GM10248 (cell line): ENCODE measurements around the gene SMAD3.

Experiments used
- CTCF ChIA-PET: fragments of 300-600 bp; sonication (Branson Sonifier 250); formaldehyde crosslinking; extraction: SDS; loops from one replicate; lab custom pipeline; 2021; ENCODE audit warnings: antibody characterized with exemption; lab: Yijun Ruan, JAX
- POLR2A ChIA-PET: fragments of 350-650 bp; sonication (Branson Sonifier 250); formaldehyde crosslinking; extraction: SDS; loops from one replicate; lab custom pipeline; 2020; ENCODE audit warnings: antibody characterized with exemption; lab: Yijun Ruan, JAX
- DNase-seq: peaks from one replicate; pipeline ENCODE4 v3.0.0; 2012; ENCODE audit errors: extremely low spot score
- TF ChIP-seq, protein P1 (sequence below): IDR thresholded peaks from 2 replicates; pipeline ENCODE4 v1.5.1; 2012; ENCODE audit warnings: mild to moderate bottlenecking, low read depth; ENCODE audit errors: extremely low read depth, missing control alignments, control extremely low read depth

The SMAD3 gene

DNA sequence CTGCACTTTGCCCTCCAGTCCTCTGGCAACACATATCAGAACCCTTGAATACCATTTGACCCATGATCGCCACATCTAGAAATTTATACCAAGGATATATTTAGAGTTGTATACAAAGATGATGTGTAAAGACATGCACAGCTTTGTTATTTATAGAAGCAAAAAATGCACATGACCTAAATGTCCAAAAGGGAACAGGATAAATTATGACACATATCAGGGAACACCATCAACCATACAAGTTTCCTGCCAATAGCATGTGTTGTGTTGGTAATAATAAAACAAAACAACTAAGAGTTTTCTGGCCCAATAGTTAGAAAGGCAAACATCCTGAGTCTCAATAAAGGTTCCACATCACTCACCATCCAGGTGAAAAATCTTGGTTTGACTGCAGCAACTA is 137.6 kb downstream of the SMAD3 start:
- CTCF ChIA-PET: interaction anchor here (0.7 to 1.3 kb wide), 4 partner anchors 8 to 27 kb away, joined by 3 to 4 read pairs (median 3); no protein-coding TSS in a partner anchor
- no peak for DNase-seq
- TF ChIP-seq, protein P1, sequence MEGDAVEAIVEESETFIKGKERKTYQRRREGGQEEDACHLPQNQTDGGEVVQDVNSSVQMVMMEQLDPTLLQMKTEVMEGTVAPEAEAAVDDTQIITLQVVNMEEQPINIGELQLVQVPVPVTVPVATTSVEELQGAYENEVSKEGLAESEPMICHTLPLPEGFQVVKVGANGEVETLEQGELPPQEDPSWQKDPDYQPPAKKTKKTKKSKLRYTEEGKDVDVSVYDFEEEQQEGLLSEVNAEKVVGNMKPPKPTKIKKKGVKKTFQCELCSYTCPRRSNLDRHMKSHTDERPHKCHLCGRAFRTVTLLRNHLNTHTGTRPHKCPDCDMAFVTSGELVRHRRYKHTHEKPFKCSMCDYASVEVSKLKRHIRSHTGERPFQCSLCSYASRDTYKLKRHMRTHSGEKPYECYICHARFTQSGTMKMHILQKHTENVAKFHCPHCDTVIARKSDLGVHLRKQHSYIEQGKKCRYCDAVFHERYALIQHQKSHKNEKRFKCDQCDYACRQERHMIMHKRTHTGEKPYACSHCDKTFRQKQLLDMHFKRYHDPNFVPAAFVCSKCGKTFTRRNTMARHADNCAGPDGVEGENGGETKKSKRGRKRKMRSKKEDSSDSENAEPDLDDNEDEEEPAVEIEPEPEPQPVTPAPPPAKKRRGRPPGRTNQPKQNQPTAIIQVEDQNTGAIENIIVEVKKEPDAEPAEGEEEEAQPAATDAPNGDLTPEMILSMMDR: no peak
- POLR2A ChIA-PET: no interaction called here

DNA sequence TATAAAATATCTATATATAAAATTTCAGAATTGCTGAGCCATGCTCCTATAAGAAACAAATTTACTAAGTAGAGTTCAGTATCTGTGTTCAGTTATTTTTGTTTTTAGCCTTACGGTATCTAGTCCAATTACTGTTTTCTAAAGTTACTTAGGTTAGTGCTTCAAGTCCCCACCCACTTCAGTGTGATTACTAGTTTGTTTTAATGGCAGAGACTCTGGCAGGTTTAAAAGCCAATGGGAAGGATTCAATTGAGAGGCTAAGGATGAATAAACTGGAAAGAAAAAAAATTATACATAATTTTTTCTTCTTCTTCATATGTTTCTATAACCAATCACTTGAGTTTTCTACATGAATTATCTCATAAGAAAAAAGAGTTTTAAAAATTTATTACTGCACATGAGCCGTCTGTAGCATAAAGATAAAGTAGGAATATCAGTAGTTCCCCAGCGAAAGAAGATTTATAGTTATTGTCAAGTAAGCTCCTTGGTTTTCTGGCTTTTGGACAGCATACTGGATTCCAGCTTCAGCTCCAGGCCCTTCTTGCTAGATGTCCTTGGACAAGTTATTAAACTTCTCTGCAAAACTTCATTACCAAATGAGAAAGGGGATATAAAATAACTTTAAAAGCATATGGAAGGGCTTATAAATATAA is 142.3 kb downstream of the SMAD3 start:
- no peak for DNase-seq
- CTCF ChIA-PET: interaction anchor here (1.2 to 1.5 kb wide), 2 partner anchors 9 to 21 kb away, joined by 4 read pairs; no protein-coding TSS in a partner anchor
- TF ChIP-seq, protein P1: no peak
- POLR2A ChIA-PET: no interaction called here

DNA sequence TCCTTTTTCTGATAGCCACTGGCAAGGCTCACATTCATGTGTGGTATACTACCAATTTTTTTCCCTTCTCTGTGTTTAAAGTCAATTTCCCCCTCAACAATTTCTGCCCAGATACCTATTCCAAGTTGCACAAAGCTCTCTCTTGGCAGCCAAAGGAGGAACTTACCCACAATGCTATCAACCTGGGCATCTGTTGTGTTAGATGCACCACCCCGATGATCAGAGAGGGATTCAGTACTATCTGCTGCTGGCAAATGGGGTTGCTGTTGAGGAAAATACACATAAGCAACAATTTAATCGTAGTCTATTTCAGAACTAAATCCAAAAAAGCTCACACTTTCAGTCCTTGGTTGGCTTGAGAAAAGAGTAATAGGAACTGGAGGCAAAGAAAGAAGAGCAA is 143.0 kb downstream of the SMAD3 start:
- CTCF ChIA-PET: interaction anchor here (1.2 to 1.5 kb wide), 2 partner anchors 10 to 21 kb away, joined by 4 read pairs; no protein-coding TSS in a partner anchor

GRCh38 chr15:67210555-67211168 is 145.3 kb downstream of the SMAD3 start:
- TF ChIP-seq, protein P1: no peak
- POLR2A ChIA-PET: no interaction called here
- CTCF ChIA-PET: interaction anchor here (1.0 kb wide), 1 partner anchor 8 kb away, joined by 4 read pairs; no protein-coding TSS in a partner anchor

More for the DNA sequence above, 143.0 kb downstream of the SMAD3 start:
- DNase-seq: no peak
- POLR2A ChIA-PET: no interaction called here
- TF ChIP-seq, protein P1: no peak

GRCh38 chr15:67212684-67213367 is 147.4 kb downstream of the SMAD3 start:
- POLR2A ChIA-PET: no interaction called here
- CTCF ChIA-PET: no interaction called here
- DNase-seq: no peak
- TF ChIP-seq, protein P1: no peak

More at GRCh38 chr15:67210555-67211168, 145.3 kb downstream of the SMAD3 start:
- DNase-seq: no peak

DNA sequence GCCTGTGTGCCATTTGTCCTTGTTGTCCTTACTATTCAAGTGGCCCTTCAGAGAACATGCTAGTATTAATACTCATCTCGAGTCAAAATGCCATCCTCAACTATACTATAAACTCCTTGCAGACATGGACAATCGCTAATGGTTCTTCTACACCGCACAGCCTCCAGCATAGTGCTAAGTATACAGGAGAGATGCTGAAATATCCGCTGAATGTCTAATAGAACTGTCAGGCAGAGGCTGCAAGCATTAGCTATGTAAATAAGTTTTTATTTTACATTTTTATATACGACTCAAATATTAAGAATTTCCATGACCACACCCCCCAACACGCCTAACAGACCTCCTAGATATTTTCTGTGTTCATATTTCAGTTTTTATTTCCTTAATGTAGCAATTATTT is 149.7 kb downstream of the SMAD3 start:
- TF ChIP-seq, protein P1: no peak
- DNase-seq: no peak
- POLR2A ChIA-PET: no interaction called here
- CTCF ChIA-PET: interaction anchor here (1.5 kb wide), 1 partner anchor 13 kb away, joined by 3 read pairs; no protein-coding TSS in a partner anchor
